Effector CD4-positive, alpha-beta T cell (primary cell): ENCODE results near the gene DDA1.

Experiments used
- DNase-seq: peaks from one replicate; pipeline ENCODE4 v3.0.0-alpha.2; 2020

DDA1 gene

GRCh38 chr19:17330262-17331044 is 21.1 kb downstream of the DDA1 start:
- DNase-seq: no peak

- DNase-seq: no peak
Measured at GRCh38 chr19:17331045-17331558, 21.7 kb downstream of the DDA1 start.

- DNase-seq: no peak
Measured at GRCh38 chr19:17332360-17332676, 23.0 kb downstream of the DDA1 start.

GRCh38 chr19:17332677-17333581 is 23.6 kb downstream of the DDA1 start:
- no peak for DNase-seq

- DNase-seq: peak; percentile 56
Measured at GRCh38 chr19:17333611-17334413, 24.4 kb downstream of the DDA1 start.

GRCh38 chr19:17334414-17335409 is 25.3 kb downstream of the DDA1 start, which contains the start of gene ANO8:
TSS of gene ANO8 (minus strand) at chr19:17334855. CDS start at chr19:17334670, 185 bp downstream.
- DNase-seq: peak; percentile 95

- DNase-seq: no peak
Measured at GRCh38 chr19:17335575-17335974, 26.2 kb downstream of the DDA1 start.

GRCh38 chr19:17336872-17337674 is 27.7 kb downstream of the DDA1 start, which contains the start of gene GTPBP3:
TSS of gene GTPBP3 (plus strand) at chr19:17337553. CDS start at chr19:17337612, 59 bp downstream.
- DNase-seq: peak; percentile 97

GRCh38 chr19:17337675-17338432 is 28.5 kb downstream of the DDA1 start:
- no peak for DNase-seq

- DNase-seq: no peak
Measured at GRCh38 chr19:17338433-17339078, 29.2 kb downstream of the DDA1 start.

GRCh38 chr19:17339088-17339741 is 29.9 kb downstream of the DDA1 start:
- DNase-seq: no peak

- no peak for DNase-seq
Measured at GRCh38 chr19:17340302-17340870, 31.0 kb downstream of the DDA1 start.

GRCh38 chr19:17340871-17341357 is 31.6 kb downstream of the DDA1 start:
- no peak for DNase-seq

- DNase-seq: no peak
Measured at GRCh38 chr19:17341386-17341785, 32.0 kb downstream of the DDA1 start.

- no peak for DNase-seq
Measured at GRCh38 chr19:17341845-17342244, 32.5 kb downstream of the DDA1 start.

- peak; percentile 71 for DNase-seq
Measured at GRCh38 chr19:17346109-17346671, 36.8 kb downstream of the DDA1 start.

- no peak for DNase-seq
Measured at GRCh38 chr19:17347361-17347760, 38.0 kb downstream of the DDA1 start.

- DNase-seq: no peak
Measured at GRCh38 chr19:17347877-17348276, 38.5 kb downstream of the DDA1 start.
